Left ventricle myocardium inferior (tissue), 1 donor: ENCODE measurements around the gene EDARADD. TPM values are rescaled to one million over a fixed set of nuclear protein-coding genes. Genes with fewer than 3 reads are reported as not detected.
A peak's percentile ranks its signal among the peaks of the same experiment; 100 is the strongest.

Experiments used
- DNase-seq: peaks from one replicate; pipeline ENCODE4 v3.0.0-alpha.2; 2020
- H3K27ac ChIP-seq: fragments of 200-600 bp; replicated peaks from 2 replicates; pipeline ENCODE4 v1.8.0; 2021
- H3K27me3 ChIP-seq: fragments of 200-600 bp; 2 replicates; pipeline ENCODE4 v1.8.0; 2021; ENCODE audit warnings: low read depth
- H3K36me3 ChIP-seq: fragments of 200-600 bp; 2 replicates; pipeline ENCODE4 v1.8.0; 2021
- H3K4me1 ChIP-seq: fragments of 200-600 bp; 2 replicates; pipeline ENCODE4 v1.8.0; 2021
- H3K4me3 ChIP-seq: fragments of 200-600 bp; 2 replicates; pipeline ENCODE4 v1.8.0; 2021; ENCODE audit warnings: mild to moderate bottlenecking, moderate library complexity
- H3K9me3 ChIP-seq: fragments of 200-600 bp; replicated peaks from 2 replicates; pipeline ENCODE4 v1.8.0; 2021
- intact Hi-C: fragments of 100-400 bp; cut with micrococcal nuclease; formaldehyde crosslinking; loops from one replicate; pipeline ENCODE4 v1.11.0; 2022
- total RNA-seq: library from RNA; stranded (reverse); fragmentation: NEBNext Ultra II Directional; extraction: Animal tissue kit (Norgen Biotek cat#: 25700); gene quantifications from one replicate; pipeline ENCODE4 v1.2.1, GENCODE V29; 2021
- TF ChIP-seq, protein P1 (sequence below): fragments of 200-600 bp; IDR thresholded peaks from 2 replicates; pipeline ENCODE4 v1.8.0; 2021; ENCODE audit warnings: antibody characterized with exemption, mild to moderate bottlenecking, borderline replicate concordance
- donor health status: DM: no; HTN: yes; CAD: no; lungs with severe emphysema.

The EDARADD gene
- total RNA-seq, 1 donor from 2014 or later: 1.4 TPM

DNA sequence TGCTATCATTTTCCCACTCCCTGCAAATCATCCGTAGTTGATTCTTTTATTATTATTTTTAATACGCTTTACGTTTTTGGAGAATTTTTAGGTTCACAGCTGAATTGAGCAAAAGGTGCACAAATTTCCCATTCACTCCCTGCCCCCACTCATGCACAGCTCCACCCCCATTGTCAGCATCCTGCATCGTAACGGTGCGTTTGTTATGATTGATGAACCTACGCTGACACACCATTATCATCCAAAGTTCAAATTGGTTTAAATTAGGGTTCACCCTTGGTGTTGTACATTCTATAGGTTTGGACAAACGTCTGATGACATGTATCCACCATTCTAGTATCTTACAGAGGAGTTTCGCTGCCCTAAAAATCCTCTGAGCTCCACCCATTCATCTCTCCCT, 44.5 kb downstream of the EDARADD start:
- H3K4me1 ChIP-seq: no peaks in the 10 kb centered on the region
- intact Hi-C loops: no loop called here
- peaks cover 17% of the 10 kb centered on the region for H3K9me3 ChIP-seq
- no peaks in the 10 kb centered on the region for H3K27me3 ChIP-seq
- TF ChIP-seq, protein P1, sequence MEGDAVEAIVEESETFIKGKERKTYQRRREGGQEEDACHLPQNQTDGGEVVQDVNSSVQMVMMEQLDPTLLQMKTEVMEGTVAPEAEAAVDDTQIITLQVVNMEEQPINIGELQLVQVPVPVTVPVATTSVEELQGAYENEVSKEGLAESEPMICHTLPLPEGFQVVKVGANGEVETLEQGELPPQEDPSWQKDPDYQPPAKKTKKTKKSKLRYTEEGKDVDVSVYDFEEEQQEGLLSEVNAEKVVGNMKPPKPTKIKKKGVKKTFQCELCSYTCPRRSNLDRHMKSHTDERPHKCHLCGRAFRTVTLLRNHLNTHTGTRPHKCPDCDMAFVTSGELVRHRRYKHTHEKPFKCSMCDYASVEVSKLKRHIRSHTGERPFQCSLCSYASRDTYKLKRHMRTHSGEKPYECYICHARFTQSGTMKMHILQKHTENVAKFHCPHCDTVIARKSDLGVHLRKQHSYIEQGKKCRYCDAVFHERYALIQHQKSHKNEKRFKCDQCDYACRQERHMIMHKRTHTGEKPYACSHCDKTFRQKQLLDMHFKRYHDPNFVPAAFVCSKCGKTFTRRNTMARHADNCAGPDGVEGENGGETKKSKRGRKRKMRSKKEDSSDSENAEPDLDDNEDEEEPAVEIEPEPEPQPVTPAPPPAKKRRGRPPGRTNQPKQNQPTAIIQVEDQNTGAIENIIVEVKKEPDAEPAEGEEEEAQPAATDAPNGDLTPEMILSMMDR: no peak
- DNase-seq: no peak
- no peak overlapping the region for H3K27ac ChIP-seq
- H3K4me3 ChIP-seq: no peak overlapping the region
- H3K36me3 ChIP-seq: no peaks in the 10 kb centered on the region

DNA sequence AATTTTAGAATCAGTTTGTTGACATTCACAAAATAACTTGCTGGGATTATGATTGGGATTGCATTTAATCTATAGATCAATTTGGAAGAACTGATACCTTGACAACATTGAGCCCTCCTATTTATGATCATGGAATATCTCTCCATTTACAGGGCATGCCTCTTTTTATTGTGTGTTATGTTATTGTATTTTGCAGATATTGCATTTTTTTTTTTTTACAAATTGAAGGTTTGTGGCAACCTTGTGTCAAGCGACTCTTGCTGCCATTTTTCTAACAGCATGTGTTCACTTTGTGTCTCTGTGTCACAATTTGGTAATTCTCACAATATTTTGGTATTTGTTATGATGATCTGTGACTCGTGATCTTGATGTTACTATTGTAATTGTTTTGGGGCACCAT, 46.3 kb downstream of the EDARADD start:
- no peaks in the 10 kb centered on the region for H3K4me1 ChIP-seq
- H3K4me3 ChIP-seq: no peak overlapping the region
- no peaks in the 10 kb centered on the region for H3K27me3 ChIP-seq
- no peak for DNase-seq
- H3K9me3 ChIP-seq: peaks cover 31% of the 10 kb centered on the region
- H3K27ac ChIP-seq: no peak overlapping the region
- intact Hi-C loops: no loop called here
- TF ChIP-seq, protein P1: no peak
- no peaks in the 10 kb centered on the region for H3K36me3 ChIP-seq

DNA sequence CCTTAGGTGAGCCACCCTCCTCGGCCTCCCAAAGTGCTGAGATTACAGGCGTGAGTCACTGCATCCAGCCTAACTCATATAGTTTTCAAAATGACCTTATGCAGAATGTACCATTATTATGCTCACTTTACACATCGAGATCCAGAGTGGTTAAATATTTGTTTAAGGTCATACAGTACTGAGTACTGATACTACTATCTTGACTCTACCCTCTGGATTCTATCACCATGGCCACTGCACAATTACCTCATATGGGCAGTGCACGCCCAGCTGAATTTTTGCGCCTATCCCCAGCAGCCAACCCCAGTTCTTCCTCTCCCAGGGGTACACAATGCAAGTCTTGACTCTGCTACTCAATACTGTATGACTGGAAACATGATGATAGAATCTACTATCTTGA, 56.7 kb downstream of the EDARADD start:
- DNase-seq: no peak
- intact Hi-C loops: no loop called here
- TF ChIP-seq, protein P1: no peak
- Histone ChIP-seq H3K4me3 (no peak overlapping the region), H3K36me3 (no peaks in the 10 kb centered on the region), H3K27me3 (no peaks in the 10 kb centered on the region), H3K9me3 (no peaks in the 10 kb centered on the region), H3K27ac (no peak overlapping the region), H3K4me1 (no peaks in the 10 kb centered on the region)

DNA sequence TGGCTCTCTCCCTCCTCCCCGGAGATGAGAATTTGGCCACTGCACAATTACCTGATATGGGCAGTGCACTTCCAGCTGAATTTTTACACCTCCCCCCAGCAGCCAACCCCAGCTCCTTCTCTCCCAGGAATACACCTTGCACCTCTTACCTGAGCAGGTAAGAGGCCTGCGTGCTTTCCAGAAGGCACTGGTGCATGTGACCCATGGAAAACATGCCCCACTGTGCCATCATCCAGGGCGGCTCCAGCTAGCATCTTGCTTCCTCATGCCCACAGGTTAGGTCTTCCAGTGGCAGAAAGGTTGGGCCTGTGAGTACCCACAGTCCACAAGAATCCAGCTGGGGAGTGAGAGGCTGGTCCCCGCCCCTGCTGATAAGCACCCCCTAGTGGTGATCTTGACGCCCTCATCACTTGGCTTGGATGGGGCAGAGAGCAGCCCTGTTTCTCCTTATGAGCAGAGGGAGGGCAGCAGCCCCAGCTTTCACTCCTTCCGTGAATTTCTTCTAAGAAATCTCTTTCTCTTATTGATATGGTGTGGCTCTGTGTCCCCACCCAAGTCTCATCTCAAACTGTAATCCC, 57.8 kb downstream of the EDARADD start:
- intact Hi-C loops: no loop called here
- Histone ChIP-seq H3K36me3 (no peaks in the 10 kb centered on the region), H3K4me3 (no peak overlapping the region), H3K9me3 (no peaks in the 10 kb centered on the region), H3K4me1 (no peaks in the 10 kb centered on the region), H3K27me3 (no peaks in the 10 kb centered on the region), H3K27ac (no peak overlapping the region)
- TF ChIP-seq, protein P1: peak; percentile 54
- DNase-seq: no peak

DNA sequence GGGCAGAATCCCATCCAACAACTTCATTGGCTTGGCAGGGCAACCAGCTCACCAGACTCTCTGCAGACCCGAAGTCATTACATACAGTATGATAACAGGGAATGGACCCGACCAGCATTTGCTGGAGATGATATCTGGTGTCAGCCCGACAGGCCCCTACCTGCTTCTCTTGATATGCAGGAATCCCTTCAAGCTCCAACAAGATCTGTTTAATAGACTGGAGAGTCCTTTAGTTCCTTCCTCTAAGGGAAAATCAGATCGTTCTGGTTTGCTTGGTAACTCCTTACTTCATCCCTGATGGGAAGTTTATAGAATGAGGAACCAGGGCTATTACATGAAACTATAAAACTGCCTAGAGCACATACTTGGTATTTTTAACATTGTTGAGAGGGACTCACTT, 61.2 kb downstream of the EDARADD start:
- TF ChIP-seq, protein P1: no peak
- intact Hi-C loops: no loop called here

More for the DNA sequence above, 61.2 kb downstream of the EDARADD start:
- no peak overlapping the region for H3K4me3 ChIP-seq
- no peaks in the 10 kb centered on the region for H3K27me3 ChIP-seq
- H3K36me3 ChIP-seq: no peaks in the 10 kb centered on the region
- H3K9me3 ChIP-seq: no peaks in the 10 kb centered on the region
- H3K27ac ChIP-seq: no peak overlapping the region
- DNase-seq: no peak
- no peaks in the 10 kb centered on the region for H3K4me1 ChIP-seq
